Adrenal gland (tissue), 5 donors: Measurements from ENCODE around the gene DHDH.

ENCODE experiments used
- CTCF ChIP-seq, 6 experiments: fragments of 450-650 bp in 4 of 6; fragments of 200-600 bp in 2 of 6; sonication (generic) in 1 of 6; IDR thresholded peaks; 1 replicate in 5 of 6; 2 replicates in 1 of 6; pipeline versions ENCODE4 v1.5.1 to v1.8.0; 2016 to 2021; ENCODE audit warnings: antibody characterized with exemption in 6 of 6, mild to moderate bottlenecking in 2 of 6, moderate library complexity in 1 of 6
- POLR2A ChIP-seq, 2 donors: fragments of 450-650 bp; IDR thresholded peaks; one replicate each; pipeline ENCODE4 v1.6.1; 2017; ENCODE audit warnings: antibody characterized with exemption in 2 of 2, mild to moderate bottlenecking in 2 of 2, moderate library complexity in 1 of 2
- donor health status: DM: no; HTN: no; CAD: no.

- TF ChIP-seq CTCF (IDR thresholded peaks at IDR 0.05) (no peak), POLR2A (IDR thresholded peaks at IDR 0.05) (no peak)
Measured at GRCh38 chr19:48958006-48958405, 24.5 kb downstream of the DHDH start.
